Measurements from ENCODE around the gene ITGA5. TPM values are rescaled to one million over a fixed set of nuclear protein-coding genes. Genes with fewer than 3 reads are reported as not detected.

Gene ITGA5
- total RNA-seq, 1 experiment from 2014 or later, result 49.7 TPM

DNA sequence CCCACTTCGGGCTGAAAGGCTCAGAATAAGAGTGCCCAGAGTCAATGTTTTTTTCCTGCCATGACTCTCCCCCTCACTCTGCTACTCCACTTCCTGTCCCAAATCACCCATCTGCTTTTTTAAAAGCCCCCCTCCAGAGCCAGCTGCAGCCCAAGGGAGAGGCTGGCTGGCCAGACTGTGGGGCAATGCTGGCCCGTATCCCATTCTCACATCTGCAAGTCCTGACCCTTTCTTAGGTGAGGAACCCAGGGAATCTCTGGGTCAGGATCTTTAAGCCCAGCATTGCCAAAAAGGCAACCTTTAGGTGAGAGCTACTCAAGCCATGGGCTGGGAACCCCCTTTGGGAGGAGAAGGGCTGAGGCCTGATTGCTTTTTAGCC, 1.7 kb upstream of the ITGA5 start:
- ChIA-PET POLR2A (interaction anchor here (1.1 kb wide), 1 partner anchor 140 kb away, joined by 3 read pairs; the partner anchor contains the start of gene HNRNPA1), CTCF (no interaction called here), RAD21 (ENCODE audit: low non-redundant PET in 1 of 2, low total read pairs in 2 of 2, uncharacterized antibody in 2 of 2, unreplicated experiment in 2 of 2) (no interaction called here)
- H4K20me1 ChIP-seq (ENCODE audit: insufficient read depth), result no peaks in the 10 kb centered on the region
- TF ChIP-seq EZH2phosphoT487 (IDR thresholded peaks at IDR 0.05; ENCODE audit: borderline replicate concordance), result no peak
- TF ChIP-seq ELF1 (IDR thresholded peaks at IDR 0.05; ENCODE audit: borderline replicate concordance, low read depth), result no peak
- no peak for TF ChIP-seq SRF (IDR thresholded peaks at IDR 0.05; ENCODE audit: low read depth)
- TF ChIP-seq, protein P1, sequence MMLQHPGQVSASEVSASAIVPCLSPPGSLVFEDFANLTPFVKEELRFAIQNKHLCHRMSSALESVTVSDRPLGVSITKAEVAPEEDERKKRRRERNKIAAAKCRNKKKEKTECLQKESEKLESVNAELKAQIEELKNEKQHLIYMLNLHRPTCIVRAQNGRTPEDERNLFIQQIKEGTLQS (IDR thresholded peaks at IDR 0.05), result no peak
- TF ChIP-seq, protein P2, sequence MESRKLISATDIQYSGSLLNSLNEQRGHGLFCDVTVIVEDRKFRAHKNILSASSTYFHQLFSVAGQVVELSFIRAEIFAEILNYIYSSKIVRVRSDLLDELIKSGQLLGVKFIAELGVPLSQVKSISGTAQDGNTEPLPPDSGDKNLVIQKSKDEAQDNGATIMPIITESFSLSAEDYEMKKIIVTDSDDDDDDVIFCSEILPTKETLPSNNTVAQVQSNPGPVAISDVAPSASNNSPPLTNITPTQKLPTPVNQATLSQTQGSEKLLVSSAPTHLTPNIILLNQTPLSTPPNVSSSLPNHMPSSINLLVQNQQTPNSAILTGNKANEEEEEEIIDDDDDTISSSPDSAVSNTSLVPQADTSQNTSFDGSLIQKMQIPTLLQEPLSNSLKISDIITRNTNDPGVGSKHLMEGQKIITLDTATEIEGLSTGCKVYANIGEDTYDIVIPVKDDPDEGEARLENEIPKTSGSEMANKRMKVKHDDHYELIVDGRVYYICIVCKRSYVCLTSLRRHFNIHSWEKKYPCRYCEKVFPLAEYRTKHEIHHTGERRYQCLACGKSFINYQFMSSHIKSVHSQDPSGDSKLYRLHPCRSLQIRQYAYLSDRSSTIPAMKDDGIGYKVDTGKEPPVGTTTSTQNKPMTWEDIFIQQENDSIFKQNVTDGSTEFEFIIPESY (IDR thresholded peaks at IDR 0.05; ENCODE audit: extremely low read depth, insufficient replicate concordance, low read length), result no peak
- no peak for TF ChIP-seq POLR2AphosphoS5 (IDR thresholded peaks at IDR 0.05; ENCODE audit: low read depth, low read length)
- no peak for TF ChIP-seq CBX3 (IDR thresholded peaks at IDR 0.05; ENCODE audit: low read depth)
- no peak for TF ChIP-seq YY1 (IDR thresholded peaks at IDR 0.05; ENCODE audit: extremely low read depth, insufficient replicate concordance, low read depth, low read length)
- TF ChIP-seq, protein P3, sequence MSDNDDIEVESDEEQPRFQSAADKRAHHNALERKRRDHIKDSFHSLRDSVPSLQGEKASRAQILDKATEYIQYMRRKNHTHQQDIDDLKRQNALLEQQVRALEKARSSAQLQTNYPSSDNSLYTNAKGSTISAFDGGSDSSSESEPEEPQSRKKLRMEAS (IDR thresholded peaks at IDR 0.05), result no peak
- TF ChIP-seq RAD21 (IDR thresholded peaks at IDR 0.05; ENCODE audit: low read depth), result no peak
- TF ChIP-seq POLR2A (IDR thresholded peaks at IDR 0.05; ENCODE audit: borderline replicate concordance, extremely low read depth, insufficient read depth, insufficient read length), result no peak
- no peak for TF ChIP-seq CEBPB (IDR thresholded peaks at IDR 0.05; ENCODE audit: low read depth)
- no peak for TF ChIP-seq ZNF274 (IDR thresholded peaks at IDR 0.05; ENCODE audit: low read depth, low read length)
- H3K27me3 ChIP-seq (ENCODE audit: insufficient read depth, low read length), result no peaks in the 10 kb centered on the region
- H3K9me3 ChIP-seq (ENCODE audit: control insufficient read depth in 1 of 2, insufficient read depth in 1 of 2, low read depth in 1 of 2, low read length in 2 of 2), result no peaks in the 10 kb centered on the region
- no peaks in the 10 kb centered on the region for H3K9me2 ChIP-seq (ENCODE audit: insufficient read depth)
- no peak overlapping the region; the same call in 1 of the 2 replicates for H3K4me2 ChIP-seq (ENCODE audit: low read length)
- peaks cover 19 to 68% of the 10 kb centered on the region in 2 experiments for H3K4me1 ChIP-seq (ENCODE audit: control insufficient read depth in 1 of 2, insufficient read depth in 2 of 2, low read length in 2 of 2)
- no TSS peak for BruUV-seq (replicated peaks)
- H3K4me3 ChIP-seq (replicated peaks in 1 of 2; ENCODE audit: low read depth in 1 of 2, low read length in 2 of 2), result no peak overlapping the region
- H3K79me2 ChIP-seq (ENCODE audit: insufficient read depth, low read length), result peaks cover 29% of the 10 kb centered on the region
- H3K27ac ChIP-seq (ENCODE audit: low read depth, low read length), result no peak overlapping the region
- H2AFZ ChIP-seq (ENCODE audit: low read depth, low read length, poor library complexity, severe bottlenecking), result no peak overlapping the region
- H3K36me3 ChIP-seq (ENCODE audit: control insufficient read depth in 1 of 2, insufficient read depth in 2 of 2, low read length in 2 of 2), result no peaks in the 10 kb centered on the region
- DNase-seq (ENCODE audit: low read depth, low spot score), result no peak
- no peak overlapping the region for H3K9ac ChIP-seq (ENCODE audit: low read length)
- intact Hi-C loops (cut with micrococcal nuclease), result no loop called here
- no peak for ATAC-seq
